Upper lobe of left lung (tissue), 4 donors: ENCODE data around the gene STX8.

Source experiments
- CTCF ChIP-seq, 6 experiments: fragments of 450-650 bp in 4 of 6; fragments of 200-600 bp in 2 of 6; sonication (generic) in 2 of 6; IDR thresholded peaks; one replicate each; pipeline ENCODE4 v1.5.1; 2016 to 2019; ENCODE audit warnings: antibody characterized with exemption in 6 of 6
- POLR2A ChIP-seq, 4 donors: fragments of 450-650 bp; IDR thresholded peaks; one replicate each; pipeline ENCODE4 v1.5.1; 2016 to 2017; ENCODE audit warnings: antibody characterized with exemption in 4 of 4, mild to moderate bottlenecking in 2 of 4
- POLR2AphosphoS5 ChIP-seq, 2 donors: sonication (generic); formaldehyde crosslinking; IDR thresholded peaks; one replicate each; pipeline ENCODE4 v1.5.1; 2017; ENCODE audit warnings: antibody characterized with exemption in 2 of 2

- TF ChIP-seq POLR2A (IDR thresholded peaks at IDR 0.05) (no peak), CTCF (IDR thresholded peaks at IDR 0.05) (no peak), POLR2AphosphoS5 (IDR thresholded peaks at IDR 0.05) (no peak)
Measured at GRCh38 chr17:9209781-9210370, 365.7 kb downstream of the STX8 start.
